Spinal cord (tissue), 10 donors: Measurements from ENCODE around the gene HDLBP. TPM values are rescaled to one million over a fixed set of nuclear protein-coding genes. Genes with fewer than 3 reads are reported as not detected.

Experiments used
- DNase-seq, 6 donors: peaks; one replicate each; pipeline versions ENCODE4 v3.0.0 to v3.0.0-alpha.2; 2013 to 2015; ENCODE audit warnings: low spot score in 6 of 6, low read depth in 4 of 6
- H3K27ac ChIP-seq: one replicate; pipeline ENCODE4 v1.5.1; 2013; ENCODE audit warnings: low read depth, low read length, control low read depth
- H3K27me3 ChIP-seq: one replicate; pipeline ENCODE4 v1.6.1; 2013; ENCODE audit warnings: low read length; ENCODE audit not compliant: control insufficient read depth, insufficient read depth
- H3K36me3 ChIP-seq: one replicate; pipeline ENCODE4 v1.6.1; 2013; ENCODE audit warnings: low read length; ENCODE audit not compliant: control insufficient read depth, insufficient read depth
- H3K4me1 ChIP-seq: one replicate; pipeline ENCODE4 v1.6.1; 2013; ENCODE audit warnings: low read length; ENCODE audit not compliant: control insufficient read depth, insufficient read depth
- H3K4me3 ChIP-seq: one replicate; pipeline ENCODE4 v1.5.1; 2013; ENCODE audit warnings: low read depth, low read length, control low read depth
- H3K9me3 ChIP-seq: one replicate; pipeline ENCODE4 v1.6.1; 2013; ENCODE audit warnings: low read length; ENCODE audit not compliant: control insufficient read depth, insufficient read depth
- WGBS: methylation state at CpG from one replicate; pipeline ENCODE4 v1.1.5; 2013; ENCODE audit warnings: missing lambda C conversion rate; ENCODE audit not compliant: insufficient coverage; 5-methylcytosine and 5-hydroxymethylcytosine counted together
- polyA plus RNA-seq, 2 donors: library from polyadenylated mRNA; unstranded; fragments of 120-200 nt; gene quantifications; one replicate each; pipeline ENCODE4 v1.2.1, GENCODE V29; 2013; ENCODE audit not compliant: insufficient read length in 2 of 2
- total RNA-seq, 2 donors: library from RNA; depleted of rRNA in 1 of 2; stranded (reverse); fragments of 120-200 nt in 1 of 2; fragments of >200 nt in 1 of 2; gene quantifications; one replicate each; pipeline versions ENCODE4 v1.2.3 to v1.2.4, GENCODE V29; 2013 to 2014
- donor health status: healthy.

The HDLBP gene
- total and polyA plus RNA-seq, 4 donors, result 230 to 355 (median 287) TPM

DNA sequence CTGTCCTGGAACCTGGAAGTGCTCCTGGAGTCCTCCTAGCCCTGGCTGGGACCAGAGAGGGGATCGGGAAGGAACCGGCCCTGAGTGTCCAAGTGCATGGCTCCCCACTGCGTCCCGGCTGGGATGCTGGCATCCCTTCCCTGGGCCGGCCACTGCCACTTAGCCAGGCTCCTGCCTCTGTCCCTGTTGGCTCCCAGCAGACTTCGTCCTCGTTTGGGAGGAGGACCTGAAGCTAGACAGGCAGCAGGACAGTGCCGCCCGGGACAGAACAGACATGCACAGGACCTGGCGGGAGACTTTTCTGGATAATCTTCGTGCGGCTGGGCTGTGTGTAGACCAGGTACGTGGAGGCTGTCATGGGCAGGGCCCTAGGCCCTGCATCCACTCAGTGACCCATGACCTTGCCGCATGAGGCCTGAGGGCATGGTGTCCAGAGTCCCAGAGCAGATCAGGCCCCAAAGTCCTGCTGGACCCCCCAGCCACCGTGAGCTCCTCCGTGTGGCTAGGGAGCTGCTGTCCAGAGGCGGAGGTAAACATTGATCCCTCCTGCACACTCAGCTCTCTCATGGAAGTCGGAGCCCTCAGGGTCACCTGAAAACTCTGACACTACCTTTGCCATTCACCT lies 119.9 kb downstream of the HDLBP start:
- Histone ChIP-seq H3K9me3 (no peaks in the 10 kb centered on the region), H3K4me1 (peaks cover 3% of the 10 kb centered on the region), H3K36me3 (no peaks in the 10 kb centered on the region), H3K27me3 (no peaks in the 10 kb centered on the region), H3K4me3 (no peak overlapping the region), H3K27ac (no peak overlapping the region)
- 89% methylated on average over 17 of the region's 18 CpGs for WGBS
- no peak for DNase-seq

DNA sequence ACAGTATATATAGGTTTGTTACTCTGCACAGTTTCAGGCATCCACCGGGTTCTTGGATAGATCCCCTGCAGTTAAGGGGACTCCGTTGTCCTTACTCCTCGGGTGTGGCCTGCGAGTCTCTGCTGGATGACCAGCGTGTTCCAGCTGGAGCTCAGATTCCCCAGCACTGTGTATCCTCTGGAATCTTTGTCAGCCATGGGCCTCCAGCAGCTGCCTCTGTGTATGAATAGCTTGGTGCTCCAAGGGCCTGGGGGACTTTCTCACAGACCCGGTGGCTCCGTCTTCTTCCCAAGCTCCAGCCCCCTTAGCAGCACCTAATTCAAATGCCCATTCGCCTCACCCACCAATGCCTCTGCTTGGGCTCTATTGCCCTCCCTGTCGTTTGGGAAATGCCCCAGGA lies 120.7 kb downstream of the HDLBP start:
- 72% methylated on average over 9 of the region's 9 CpGs for WGBS
- Histone ChIP-seq H3K27me3 (no peaks in the 10 kb centered on the region), H3K27ac (no peak overlapping the region), H3K4me1 (peaks cover 3% of the 10 kb centered on the region), H3K9me3 (no peaks in the 10 kb centered on the region), H3K36me3 (no peaks in the 10 kb centered on the region), H3K4me3 (no peak overlapping the region)
- DNase-seq, result no peak

DNA sequence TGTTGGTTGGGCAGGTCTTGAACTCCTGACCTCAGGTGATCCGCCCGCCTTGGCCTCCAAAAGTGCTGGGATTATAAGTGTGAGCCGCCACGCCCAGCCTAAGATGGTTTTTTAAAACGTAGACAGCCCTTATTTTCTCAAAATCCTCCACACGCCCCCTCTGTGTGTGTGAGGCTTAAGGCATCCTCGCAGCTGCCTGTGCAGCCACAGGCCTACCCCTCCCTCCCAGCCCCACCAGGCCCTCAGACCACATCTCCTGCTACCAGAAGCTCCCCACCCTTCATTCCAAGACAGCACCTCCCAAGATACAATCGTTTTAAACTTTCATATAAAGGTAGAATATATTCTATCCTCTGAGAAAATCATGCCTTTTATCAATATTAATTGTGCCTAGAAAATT lies 122.2 kb downstream of the HDLBP start:
- DNase-seq, result no peak
- 92% methylated on average over 2 of the region's 8 CpGs for WGBS

DNA sequence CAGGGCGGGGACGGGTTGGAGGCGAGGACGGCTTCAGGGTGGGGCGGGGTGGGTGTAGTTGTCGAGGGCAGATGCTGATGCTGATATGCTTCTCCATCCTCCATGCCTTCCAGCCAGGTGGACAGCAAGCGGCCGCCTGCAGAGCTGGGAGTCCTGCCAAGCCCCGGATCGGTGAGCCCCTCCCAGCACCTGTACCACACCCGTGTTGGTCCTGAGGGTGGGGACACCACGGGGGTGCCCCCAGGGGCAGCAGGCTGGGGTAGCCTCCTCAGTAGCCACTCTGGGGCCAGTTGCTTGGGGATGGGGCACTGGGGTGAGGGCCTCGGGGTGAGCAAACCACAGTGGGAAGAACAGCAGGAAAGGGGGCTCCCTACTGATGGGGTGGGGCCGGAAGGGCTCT lies 124.4 kb downstream of the HDLBP start:
- Histone ChIP-seq H3K4me3 (no peak overlapping the region), H3K36me3 (no peaks in the 10 kb centered on the region), H3K9me3 (no peaks in the 10 kb centered on the region), H3K27ac (no peak overlapping the region), H3K27me3 (no peaks in the 10 kb centered on the region), H3K4me1 (peaks cover 9% of the 10 kb centered on the region)
- no peak for DNase-seq
- 89% methylated on average over 5 of the region's 14 CpGs for WGBS

More for the DNA sequence above, 122.2 kb downstream of the HDLBP start:
- Histone ChIP-seq H3K27ac (no peak overlapping the region), H3K4me1 (peaks cover 7% of the 10 kb centered on the region), H3K9me3 (no peaks in the 10 kb centered on the region), H3K36me3 (no peaks in the 10 kb centered on the region), H3K27me3 (no peaks in the 10 kb centered on the region), H3K4me3 (no peak overlapping the region)

DNA sequence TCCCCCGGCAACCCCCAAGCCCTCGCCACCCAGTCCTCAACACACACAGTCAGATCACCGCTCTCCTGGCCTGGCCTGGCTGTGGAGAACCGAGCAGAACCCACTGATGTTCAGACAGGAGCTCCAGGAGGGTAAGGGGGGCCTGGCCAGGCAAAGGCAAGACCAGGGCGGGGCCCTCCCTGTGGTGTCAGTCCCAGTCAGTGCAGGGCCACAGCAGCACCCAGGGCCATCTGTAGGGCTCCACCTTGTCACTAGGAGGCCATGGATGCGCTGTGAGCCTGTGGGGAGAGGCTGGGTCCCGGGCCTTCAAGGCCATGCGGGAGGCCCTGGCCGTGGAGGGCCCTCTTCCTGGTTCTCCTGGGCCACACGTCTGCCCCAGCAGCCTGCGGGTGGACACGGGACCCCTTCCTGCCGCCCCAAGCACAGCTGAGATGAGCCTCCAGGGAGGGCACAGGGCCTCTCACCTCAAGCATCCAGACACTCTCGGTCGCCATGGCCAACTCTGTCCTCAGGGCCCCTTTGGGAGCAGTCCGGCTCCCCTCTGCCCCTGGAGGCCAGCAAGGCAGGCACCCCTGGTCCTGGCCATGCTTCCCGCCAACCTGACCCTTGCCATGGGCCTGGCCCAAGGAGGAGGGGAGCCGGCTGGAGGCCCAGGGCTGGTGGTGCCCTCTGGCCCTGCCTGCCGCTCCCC lies 125.0 kb downstream of the HDLBP start:
- no peaks in the 10 kb centered on the region for H3K9me3 ChIP-seq
- peaks cover under 1% of the 10 kb centered on the region for H3K36me3 ChIP-seq
- H3K27ac ChIP-seq, result no peak overlapping the region
- H3K4me3 ChIP-seq, result no peak overlapping the region
- H3K27me3 ChIP-seq, result no peaks in the 10 kb centered on the region
- 88% methylated on average over 18 of the region's 19 CpGs for WGBS
- peaks cover 9% of the 10 kb centered on the region for H3K4me1 ChIP-seq
- no peak for DNase-seq

DNA sequence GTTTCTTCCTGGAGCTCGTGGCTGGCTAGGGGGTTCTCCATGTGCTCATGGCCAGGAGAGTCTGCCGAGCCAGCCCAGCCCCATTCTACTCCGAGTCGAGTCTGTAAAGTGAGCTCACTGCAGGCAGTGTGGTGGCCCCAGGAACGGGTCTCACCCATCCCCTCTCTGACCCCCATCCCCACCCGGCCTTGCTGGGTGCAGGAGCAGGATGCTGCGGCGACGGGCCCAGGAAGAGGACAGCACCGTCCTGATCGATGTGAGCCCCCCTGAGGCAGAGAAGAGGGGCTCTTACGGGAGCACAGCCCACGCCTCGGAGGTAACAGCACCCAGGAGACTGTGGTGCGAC lies 125.6 kb downstream of the HDLBP start:
- H3K27me3 ChIP-seq, result no peaks in the 10 kb centered on the region
- WGBS, result 82% methylated on average over 15 of the region's 15 CpGs
- H3K27ac ChIP-seq, result no peak overlapping the region
- DNase-seq, result no peak
- peaks cover 9% of the 10 kb centered on the region for H3K4me1 ChIP-seq
- peaks cover 6% of the 10 kb centered on the region for H3K36me3 ChIP-seq
- H3K4me3 ChIP-seq, result no peak overlapping the region
- H3K9me3 ChIP-seq, result no peaks in the 10 kb centered on the region

DNA sequence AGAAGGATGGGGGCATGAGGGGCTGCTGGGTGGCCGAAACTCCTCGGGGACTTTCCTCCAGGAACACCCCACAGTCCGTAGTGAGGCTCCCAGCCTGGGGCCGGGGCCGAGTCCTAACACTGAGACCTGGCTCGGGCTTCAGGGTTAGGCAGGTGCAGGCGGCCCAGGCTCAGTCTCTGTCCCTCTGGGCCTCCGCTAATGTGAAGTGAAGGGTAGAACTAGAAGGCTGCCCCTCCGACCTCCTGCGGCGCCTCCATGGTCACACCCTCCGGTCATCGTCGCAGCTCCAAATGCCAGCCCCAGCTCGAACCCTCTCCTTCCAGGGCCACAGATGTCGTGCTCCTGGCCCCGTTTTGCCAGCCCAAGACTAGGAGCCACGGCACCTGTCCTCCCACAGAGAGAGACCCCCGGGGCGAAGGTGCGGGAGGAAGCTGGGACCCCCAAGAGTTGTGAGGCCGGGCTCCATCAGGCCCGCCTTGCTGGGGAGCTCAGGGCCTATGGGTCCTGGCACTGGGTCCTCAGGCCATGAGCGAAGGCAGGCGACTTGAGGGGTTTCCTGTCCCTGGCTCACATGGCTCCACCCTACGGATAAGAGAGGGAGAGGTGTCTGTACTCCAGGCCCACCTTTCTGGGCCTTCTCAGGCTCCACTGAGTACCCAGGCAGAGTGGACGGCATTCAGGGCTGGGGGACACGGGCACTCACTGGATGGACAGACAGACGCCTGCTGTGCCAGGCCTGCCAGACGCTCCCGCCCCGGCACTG lies 126.2 kb downstream of the HDLBP start:
- H3K27me3 ChIP-seq, result no peaks in the 10 kb centered on the region
- no peaks in the 10 kb centered on the region for H3K9me3 ChIP-seq
- peaks cover 12% of the 10 kb centered on the region for H3K36me3 ChIP-seq
- peaks cover 9% of the 10 kb centered on the region for H3K4me1 ChIP-seq
- no peak for DNase-seq
- no peak overlapping the region for H3K4me3 ChIP-seq
- 87% methylated on average over 32 of the region's 32 CpGs for WGBS
- H3K27ac ChIP-seq, result no peak overlapping the region

DNA sequence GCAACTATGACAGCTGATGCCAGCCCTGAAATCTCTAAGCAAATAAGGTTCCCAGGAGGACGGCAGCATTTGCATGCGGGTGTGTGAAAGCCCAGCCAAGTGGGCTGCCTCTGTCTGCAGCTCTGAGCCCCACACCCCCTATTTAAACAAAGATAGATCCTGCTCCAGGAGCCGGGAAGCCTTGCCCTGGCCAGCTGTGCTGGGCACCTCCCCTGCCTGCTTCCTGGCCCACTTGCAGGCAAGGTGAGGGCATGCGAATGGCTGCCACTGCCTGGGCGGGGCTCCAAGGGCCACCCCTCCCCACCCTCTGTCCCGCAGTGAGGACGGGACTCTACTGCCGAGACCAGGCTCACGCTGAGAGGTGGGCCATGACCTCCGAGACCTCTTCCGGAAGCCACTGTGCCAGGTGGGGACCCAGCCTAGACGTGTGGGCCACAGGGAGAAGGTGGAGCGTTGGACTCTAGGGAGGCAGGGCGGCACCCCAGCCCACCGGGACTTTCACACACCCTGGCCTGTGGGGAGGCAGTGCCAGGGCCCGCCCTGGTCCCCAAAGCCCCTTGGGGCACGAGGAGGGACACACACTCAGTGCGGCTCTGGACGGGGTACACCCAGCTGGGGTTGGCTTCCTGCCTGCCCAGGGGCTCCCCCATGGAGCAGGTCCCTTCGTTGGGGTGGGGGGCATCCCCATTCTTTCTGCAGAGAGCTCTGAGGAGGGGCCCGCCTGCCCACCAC lies 126.9 kb downstream of the HDLBP start, which contains the start of gene ANO7:
TSS of gene ANO7 (plus strand) at position 317 of the 732 bp plus-strand sequence. CDS start 1,387 bp downstream, outside the sequence.
- peak in 1 of 6 donors; percentile 22 for DNase-seq

DNA sequence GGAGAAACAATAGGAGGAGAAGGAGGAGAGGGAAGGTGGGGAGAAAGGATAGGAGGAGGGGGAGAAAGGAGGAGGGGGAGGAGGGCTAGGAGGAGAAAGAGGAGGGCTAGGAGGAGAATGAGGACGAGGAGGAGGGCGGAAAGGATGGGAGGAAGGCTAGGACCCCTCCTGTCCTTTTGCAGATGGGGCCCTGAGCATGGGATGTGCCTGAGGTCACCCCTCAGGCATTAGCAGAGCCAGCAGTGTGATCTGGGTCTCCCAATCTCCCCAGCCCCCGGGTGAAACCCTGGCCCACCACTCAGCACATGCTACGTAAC lies 127.6 kb downstream of the HDLBP start:
- Histone ChIP-seq H3K9me3 (no peaks in the 10 kb centered on the region), H3K4me1 (peaks cover 9% of the 10 kb centered on the region), H3K4me3 (no peak overlapping the region), H3K27me3 (no peaks in the 10 kb centered on the region), H3K27ac (no peak overlapping the region), H3K36me3 (peaks cover 25% of the 10 kb centered on the region)
- 72% methylated on average over 2 of the region's 4 CpGs for WGBS
- no peak for DNase-seq

More for the DNA sequence above, 126.9 kb downstream of the HDLBP start, which contains the start of gene ANO7:
- H3K27ac ChIP-seq, result no peak within 1 kb of the TSS
- peaks cover 19% of the 10 kb centered on the region for H3K36me3 ChIP-seq
- H3K9me3 ChIP-seq, result no peaks in the 10 kb centered on the region
- peaks cover 9% of the 10 kb centered on the region for H3K4me1 ChIP-seq
- H3K27me3 ChIP-seq, result no peaks in the 10 kb centered on the region
- no peak within 1 kb of the TSS for H3K4me3 ChIP-seq
- 65% methylated on average over 21 of the region's 21 CpGs for WGBS
